ENCODE results near the gene SYNM.

- no peak for TF ChIP-seq ZNF331 (CRISPR knock-in tag; IDR thresholded peaks at IDR 0.05; ENCODE audit: low read depth)
- TF ChIP-seq JUNB (IDR thresholded peaks at IDR 0.05; ENCODE audit: unreplicated experiment): no peak
- TF ChIP-seq EZH2phosphoT487 (IDR thresholded peaks at IDR 0.05; ENCODE audit: unreplicated experiment): no peak
These were observed 5.9 kb downstream of the SYNM start for GRCh38 chr15:99110581-99111320.
